PC-3 (cell line): ENCODE measurements around the gene CDK15.

Experiments used
- CTCF ChIP-seq: fragments of 300-600 bp; sonication (generic); conservative IDR thresholded peaks from 2 replicates; pipeline ENCODE4 v1.5.1; 2017; ENCODE audit warnings: antibody characterized with exemption, low read depth, mild to moderate bottlenecking, low read length
- EZH2 ChIP-seq: fragments of 300-600 bp; sonication (generic); IDR thresholded peaks from one replicate; pipeline ENCODE4 v1.6.1; 2017; ENCODE audit warnings: antibody characterized with exemption, mild to moderate bottlenecking, low read length; ENCODE audit not compliant: unreplicated experiment
- EZH2phosphoT487 ChIP-seq: fragments of 300-600 bp; sonication (generic); IDR thresholded peaks from 2 replicates; pipeline ENCODE4 v1.6.1; 2018; ENCODE audit warnings: mild to moderate bottlenecking, antibody characterized with exemption, low read length, borderline replicate concordance

GRCh38 chr2:201938156-201938775, 131.9 kb downstream of the CDK15 start:
- TF ChIP-seq EZH2phosphoT487 (no peak), CTCF (no peak), EZH2 (no peak)
